ENCODE measurements around the gene AGXT.
"Not testable (repeated sequence)": the region's sequence is repeated elsewhere in the genome, so short reads cannot be mapped to it uniquely, and the experiment has no call there.

The AGXT gene

GRCh38 chr2:240840435-240841060 lies 28.1 kb upstream of the AGXT start:
- peak; percentile 16 for DNase-seq (ENCODE audit: low read depth)

- DNase-seq (ENCODE audit: low read depth), result not testable (repeated sequence)
Measured at GRCh38 chr2:240846309-240846708, 22.3 kb upstream of the AGXT start.

GRCh38 chr2:240846873-240847595 lies 21.6 kb upstream of the AGXT start:
- DNase-seq (ENCODE audit: low read depth), result no peak

- no peak for DNase-seq (ENCODE audit: low read depth)
Measured at GRCh38 chr2:240847817-240848216, 20.8 kb upstream of the AGXT start.

- DNase-seq (ENCODE audit: low read depth), result no peak
Measured at GRCh38 chr2:240848900-240849680, 19.5 kb upstream of the AGXT start.

GRCh38 chr2:240850026-240850425 lies 18.6 kb upstream of the AGXT start:
- no peak for DNase-seq (ENCODE audit: low read depth)

GRCh38 chr2:240850756-240851077 lies 17.9 kb upstream of the AGXT start:
- no peak for DNase-seq (ENCODE audit: low read depth)

- DNase-seq (ENCODE audit: low read depth), result peak; percentile 39
Measured at GRCh38 chr2:240851078-240851991, 17.3 kb upstream of the AGXT start.

- no peak for DNase-seq (ENCODE audit: low read depth)
Measured at GRCh38 chr2:240852671-240853314, 15.8 kb upstream of the AGXT start.

GRCh38 chr2:240855670-240856069 lies 13.0 kb upstream of the AGXT start:
- DNase-seq (ENCODE audit: low read depth), result no peak

GRCh38 chr2:240856151-240856980 lies 12.3 kb upstream of the AGXT start:
- DNase-seq (ENCODE audit: low read depth), result no peak

- no peak for DNase-seq (ENCODE audit: low read depth)
Measured at GRCh38 chr2:240857039-240858008, 11.3 kb upstream of the AGXT start.

GRCh38 chr2:240858321-240858720 lies 10.3 kb upstream of the AGXT start:
- no peak for DNase-seq (ENCODE audit: low read depth)

- no peak for DNase-seq (ENCODE audit: low read depth)
Measured at GRCh38 chr2:240858871-240859270, 9.8 kb upstream of the AGXT start.

- no peak for DNase-seq (ENCODE audit: low read depth)
Measured at GRCh38 chr2:240861547-240861946, 7.1 kb upstream of the AGXT start.

- no peak for DNase-seq (ENCODE audit: low read depth)
Measured at GRCh38 chr2:240864475-240864874, 4.1 kb upstream of the AGXT start.

GRCh38 chr2:240865391-240865790 lies 3.2 kb upstream of the AGXT start:
- no peak for DNase-seq (ENCODE audit: low read depth)

GRCh38 chr2:240869109-240869955 lies 708 bp downstream of the AGXT start:
- DNase-seq (ENCODE audit: low read depth), result no peak
